GM23248 (cell line): ENCODE measurements around the gene UGT1A5. TPM values are rescaled to one million over a fixed set of nuclear protein-coding genes. Genes with fewer than 3 reads are reported as not detected.

ENCODE experiments used
- DNase-seq: peaks from one replicate; pipeline ENCODE4 v3.0.0-alpha.2; 2015
- H2AFZ ChIP-seq: fragments of 200-600 bp; sonication (generic); 2 replicates; pipeline ENCODE4 v1.6.1; 2016; ENCODE audit warnings: antibody characterized with exemption
- H3F3A ChIP-seq: fragments of 200-600 bp; sonication (generic); 2 replicates; pipeline ENCODE4 v1.6.1; 2016; ENCODE audit warnings: mild to moderate bottlenecking, antibody characterized with exemption, mixed run types; ENCODE audit not compliant: insufficient read depth
- H3K27ac ChIP-seq: fragments of 200-600 bp; sonication (generic); 2 replicates; pipeline ENCODE4 v1.5.1; 2016; ENCODE audit warnings: mild to moderate bottlenecking
- H3K27me3 ChIP-seq: fragments of 200-600 bp; sonication (generic); replicated peaks from 2 replicates; pipeline ENCODE4 v1.6.1; 2016; ENCODE audit warnings: mild to moderate bottlenecking; ENCODE audit not compliant: insufficient read depth
- H3K36me3 ChIP-seq: fragments of 200-600 bp; sonication (generic); 2 replicates; pipeline ENCODE4 v1.6.1; 2016; ENCODE audit warnings: low read depth, mild to moderate bottlenecking
- H3K4me1 ChIP-seq: fragments of 200-600 bp; sonication (generic); 2 replicates; pipeline ENCODE4 v1.6.1; 2016; ENCODE audit warnings: mild to moderate bottlenecking; ENCODE audit not compliant: insufficient read depth
- H3K4me2 ChIP-seq: fragments of 200-600 bp; sonication (generic); one replicate; pipeline ENCODE4 v1.6.1; 2016; ENCODE audit warnings: mild to moderate bottlenecking; ENCODE audit not compliant: unreplicated experiment
- H3K4me3 ChIP-seq: fragments of 200-600 bp; sonication (generic); 2 replicates; pipeline ENCODE4 v1.5.1; 2016; ENCODE audit warnings: mild to moderate bottlenecking
- H3K79me2 ChIP-seq: fragments of 200-600 bp; sonication (generic); 2 replicates; pipeline ENCODE4 v1.6.1; 2016; ENCODE audit warnings: mild to moderate bottlenecking; ENCODE audit not compliant: insufficient read depth
- H3K9ac ChIP-seq: fragments of 200-600 bp; sonication (generic); 2 replicates; pipeline ENCODE4 v1.6.1; 2016; ENCODE audit warnings: mild to moderate bottlenecking
- H3K9me2 ChIP-seq: fragments of 200-600 bp; sonication (generic); 2 replicates; pipeline ENCODE4 v1.6.1; 2016; ENCODE audit warnings: mixed run types, mild to moderate bottlenecking, moderate library complexity; ENCODE audit not compliant: insufficient read depth
- H3K9me3 ChIP-seq: fragments of 200-600 bp; sonication (generic); one replicate; pipeline ENCODE4 v1.6.1; 2017; ENCODE audit warnings: low read depth
- H4K20me1 ChIP-seq: fragments of 200-600 bp; sonication (generic); 2 replicates; pipeline ENCODE4 v1.6.0; 2016; ENCODE audit not compliant: insufficient read depth
- EZH2 ChIP-seq: fragments of 200-600 bp; sonication (generic); IDR thresholded peaks from 2 replicates; pipeline ENCODE4 v1.6.1; 2018; ENCODE audit warnings: antibody characterized with exemption, mild to moderate bottlenecking; ENCODE audit not compliant: insufficient read depth, poor library complexity, severe bottlenecking
- EZH2phosphoT487 ChIP-seq: fragments of 200-600 bp; sonication (generic); IDR thresholded peaks from 2 replicates; pipeline ENCODE4 v1.6.1; 2018; ENCODE audit warnings: antibody characterized with exemption, moderate library complexity, mild to moderate bottlenecking, low read depth; ENCODE audit not compliant: insufficient read depth
- WGBS, 2 experiments: methylation state at CpG; one replicate each; pipeline ENCODE4 v1.1.6; 2015 to 2017; ENCODE audit warnings: low lambda C conversion rate in 2 of 2, low coverage in 1 of 2; ENCODE audit errors: missing lambda C conversion rate in 2 of 2; 5-methylcytosine and 5-hydroxymethylcytosine counted together
- in situ Hi-C: fragments of 300-500 bp; cut with MboI; formaldehyde crosslinking; loops from 2 replicates; pipeline ENCODE4 v1.15.0; 2020
- polyA plus RNA-seq: library from polyadenylated mRNA; unstranded; fragments of >200 nt; fragmentation: Nextera tagmentation; extraction: Ambion mirVana; gene quantifications from 2 replicates; pipeline ENCODE4 v1.2.1, GENCODE V29; 2016
- total RNA-seq: library from RNA; depleted of rRNA; stranded (reverse); fragments of >200 nt; shearing (Covaris generic); gene quantifications from 2 replicates; pipeline ENCODE4 v1.2.3, GENCODE V29; 2014; rRNA removed

Gene UGT1A5
- total and polyA plus RNA-seq, 2 experiments from 2014 or later, result not detected

DNA sequence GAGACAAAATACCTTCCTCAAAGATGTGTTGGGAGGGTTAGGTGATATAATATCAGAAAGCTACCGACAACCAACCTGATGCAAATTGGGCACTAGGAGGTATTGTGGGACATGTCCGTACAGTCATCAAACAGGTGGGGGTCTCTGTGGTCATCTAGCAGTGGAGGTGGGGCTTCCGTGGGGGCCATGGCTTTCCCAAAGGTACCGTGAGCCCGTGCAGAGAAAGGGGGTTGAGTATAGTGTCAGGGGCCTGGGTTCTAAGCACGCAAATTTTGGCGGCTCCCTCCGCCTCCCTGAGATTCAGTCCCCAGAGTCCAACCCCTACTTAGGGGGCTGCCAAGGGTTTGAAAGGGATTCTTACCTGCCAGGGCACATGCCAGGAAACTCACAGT, 109.0 kb downstream of the UGT1A5 start:
- no peaks in the 10 kb centered on the region for H3K9me2 ChIP-seq
- H3F3A ChIP-seq, result no peaks in the 10 kb centered on the region
- H3K9me3 ChIP-seq, result no peaks in the 10 kb centered on the region
- H3K36me3 ChIP-seq, result no peaks in the 10 kb centered on the region
- TF ChIP-seq EZH2, result no peak
- no peak for TF ChIP-seq EZH2phosphoT487
- H3K4me3 ChIP-seq, result no peak overlapping the region
- no peaks in the 10 kb centered on the region for H3K79me2 ChIP-seq
- H3K9ac ChIP-seq, result no peak overlapping the region
- H3K27me3 ChIP-seq, result peaks cover 19% of the 10 kb centered on the region
- in situ Hi-C loops, result no loop called here
- H3K4me2 ChIP-seq, result no peak overlapping the region
- H2AFZ ChIP-seq, result no peak overlapping the region
- H3K27ac ChIP-seq, result no peak overlapping the region
- H3K4me1 ChIP-seq, result no peaks in the 10 kb centered on the region
- DNase-seq, result no peak
- WGBS, 2 experiments, result 59% methylated on average over 8 of the region's 8 CpGs
- H4K20me1 ChIP-seq, result no peaks in the 10 kb centered on the region

- H3K27me3 ChIP-seq, result peaks cover 19% of the 10 kb centered on the region
Observed at GRCh38 chr2:233822101-233822771, 109.5 kb downstream of the UGT1A5 start.

More at GRCh38 chr2:233822101-233822771, 109.5 kb downstream of the UGT1A5 start:
- no peak overlapping the region for H3K4me3 ChIP-seq
- H3K79me2 ChIP-seq, result no peaks in the 10 kb centered on the region
- no peaks in the 10 kb centered on the region for H3F3A ChIP-seq
- no peak overlapping the region for H3K9ac ChIP-seq
- WGBS, 2 experiments, result 55 to 63% methylated on average over 19 to 21 of the region's 21 CpGs
- H4K20me1 ChIP-seq, result no peaks in the 10 kb centered on the region
- H3K9me2 ChIP-seq, result no peaks in the 10 kb centered on the region
- TF ChIP-seq EZH2 (no peak), EZH2phosphoT487 (no peak)
- no peaks in the 10 kb centered on the region for H3K36me3 ChIP-seq
- no peak overlapping the region for H2AFZ ChIP-seq
- H3K4me2 ChIP-seq, result no peak overlapping the region
- H3K4me1 ChIP-seq, result no peaks in the 10 kb centered on the region
- H3K9me3 ChIP-seq, result no peaks in the 10 kb centered on the region
- no peak for DNase-seq
- in situ Hi-C loops, result no loop called here
- no peak overlapping the region for H3K27ac ChIP-seq

Other genes starting within 250 kb of the UGT1A5 start
- 31.0 and 36.8 TPM in 2 replicates for gene USP40, start 146.1 kb upstream of the UGT1A5 start, total RNA-seq
- gene USP40, start 146.1 kb upstream of the UGT1A5 start, polyA plus RNA-seq, result 24.7 and 25.1 TPM in 2 replicates
- not detected in 2 replicates for gene UGT1A8, start 95.3 kb upstream of the UGT1A5 start, total RNA-seq
- gene UGT1A8, start 95.3 kb upstream of the UGT1A5 start, polyA plus RNA-seq, result not detected in 2 replicates
- not detected in 2 replicates for gene UGT1A10, start 76.5 kb upstream of the UGT1A5 start, total RNA-seq
- not detected in 2 replicates for gene UGT1A10, start 76.5 kb upstream of the UGT1A5 start, polyA plus RNA-seq
- not detected in 2 replicates for gene UGT1A9, start 41.0 kb upstream of the UGT1A5 start, total RNA-seq
- not detected in 2 replicates for gene UGT1A9, start 41.0 kb upstream of the UGT1A5 start, polyA plus RNA-seq
- not detected in 2 replicates for gene UGT1A7, start 31.0 kb upstream of the UGT1A5 start, total RNA-seq
- gene UGT1A7, start 31.0 kb upstream of the UGT1A5 start, polyA plus RNA-seq, result not detected in 2 replicates
- gene UGT1A6, start 20.0 kb upstream of the UGT1A5 start, total RNA-seq, result not detected in 2 replicates
- gene UGT1A6, start 20.0 kb upstream of the UGT1A5 start, polyA plus RNA-seq, result not detected in 2 replicates
- not detected in 2 replicates for gene UGT1A4, start 5.8 kb downstream of the UGT1A5 start, total RNA-seq
- not detected in 2 replicates for gene UGT1A4, start 5.8 kb downstream of the UGT1A5 start, polyA plus RNA-seq
- not detected in 2 replicates for gene UGT1A3, start 16.1 kb downstream of the UGT1A5 start, total RNA-seq
- not detected in 2 replicates for gene UGT1A3, start 16.1 kb downstream of the UGT1A5 start, polyA plus RNA-seq
- gene UGT1A1, start 47.4 kb downstream of the UGT1A5 start, total RNA-seq, result not detected in 2 replicates
- not detected in 2 replicates for gene UGT1A1, start 47.4 kb downstream of the UGT1A5 start, polyA plus RNA-seq
- not detected in 2 replicates for gene MROH2A, start 65.4 kb downstream of the UGT1A5 start, total RNA-seq
- gene MROH2A, start 65.4 kb downstream of the UGT1A5 start, polyA plus RNA-seq, result not detected in 2 replicates
- 10.9 and 13.2 TPM in 2 replicates for gene HJURP, start 141.6 kb downstream of the UGT1A5 start, total RNA-seq
- 13.5 and 13.9 TPM in 2 replicates for gene HJURP, start 141.6 kb downstream of the UGT1A5 start, polyA plus RNA-seq
- not detected in 2 replicates for gene TRPM8, start 204.5 kb downstream of the UGT1A5 start, total RNA-seq
- gene TRPM8, start 204.5 kb downstream of the UGT1A5 start, polyA plus RNA-seq, result not detected in 2 replicates